CD4-positive, alpha-beta T cell (primary cell): ENCODE measurements around the gene VGLL4. TPM values are rescaled to one million over a fixed set of nuclear protein-coding genes. Genes with fewer than 3 reads are reported as not detected.

ENCODE experiments used
- ATAC-seq: fragments of 200-7000 bp; cut with Tn5 transposase; one replicate; pipeline ENCODE4 v1.10.0; 2022; ENCODE audit warnings: mild to moderate bottlenecking; ENCODE audit not compliant: poor library complexity
- CTCF ChIA-PET: fragments of 350-600 bp; sonication (Branson Sonifier 250); formaldehyde crosslinking; loops from one replicate; lab custom pipeline; 2021; ENCODE audit warnings: antibody characterized with exemption, inconsistent platforms; lab: Charles Lee
- POLR2A ChIA-PET: fragments of 350-600 bp; sonication (Branson Sonifier 250); formaldehyde crosslinking; loops from one replicate; lab custom pipeline; 2021; ENCODE audit warnings: antibody characterized with exemption, inconsistent platforms; lab: Charles Lee
- DNase-seq, 14 experiments: peaks; one replicate each; pipeline ENCODE4 v3.0.0-alpha.2; 2013 to 2020; ENCODE audit warnings: mixed read lengths in 2 of 14
- H3K27ac ChIP-seq, 2 donors: one replicate each; pipeline versions ENCODE4 v1.5.1 to v1.7.0; 2013; ENCODE audit warnings: low read length in 2 of 2, low read depth in 1 of 2, mild to moderate bottlenecking in 1 of 2
- H3K27me3 ChIP-seq, 2 experiments: 1 replicate in 1 of 2; 2 replicates in 1 of 2; pipeline versions ENCODE4 v1.6.1 to v1.7.0; 2013; ENCODE audit warnings: low read length in 2 of 2, control low read depth in 1 of 2, mild to moderate bottlenecking in 1 of 2, moderate library complexity in 1 of 2; ENCODE audit not compliant: insufficient read depth in 2 of 2, control insufficient read depth in 1 of 2
- H3K36me3 ChIP-seq: one replicate; pipeline ENCODE4 v1.6.1; 2013; ENCODE audit warnings: low read length, control low read depth; ENCODE audit not compliant: insufficient read depth
- H3K4me1 ChIP-seq: one replicate; pipeline ENCODE4 v1.6.1; 2013; ENCODE audit warnings: low read length, control low read depth; ENCODE audit not compliant: insufficient read depth
- H3K4me3 ChIP-seq: one replicate; pipeline ENCODE4 v1.5.1; 2013; ENCODE audit warnings: mild to moderate bottlenecking, low read length, moderate library complexity
- H3K9me3 ChIP-seq, 2 experiments: 1 replicate in 1 of 2; 2 replicates in 1 of 2; pipeline versions ENCODE4 v1.6.1 to v1.7.0; 2013; ENCODE audit warnings: low read length in 2 of 2, mild to moderate bottlenecking in 2 of 2, control low read depth in 1 of 2, moderate library complexity in 1 of 2; ENCODE audit not compliant: control insufficient read depth in 1 of 2, insufficient read depth in 1 of 2
- H3K27ac Mint-ChIP-seq: one replicate; pipeline ENCODE4 v1.8.0; 2020; ENCODE audit warnings: mixed read lengths
- H3K27me3 Mint-ChIP-seq: one replicate; pipeline ENCODE4 v1.8.0; 2021; ENCODE audit warnings: mixed read lengths
- H3K36me3 Mint-ChIP-seq: one replicate; pipeline ENCODE4 v1.8.0; 2021; ENCODE audit warnings: low read depth, mixed read lengths
- H3K4me1 Mint-ChIP-seq: one replicate; pipeline ENCODE4 v1.8.0; 2021; ENCODE audit warnings: low read depth, mixed read lengths
- H3K4me3 Mint-ChIP-seq: one replicate; pipeline ENCODE4 v1.8.0; 2020; ENCODE audit warnings: mild to moderate bottlenecking, mixed read lengths
- H3K9me3 Mint-ChIP-seq: one replicate; pipeline ENCODE4 v1.8.0; 2020; ENCODE audit warnings: mixed read lengths
- CTCF ChIP-seq: fragments of 200-600 bp; IDR thresholded peaks from one replicate; pipeline ENCODE4 v1.8.0; 2022; ENCODE audit warnings: antibody characterized with exemption, mild to moderate bottlenecking
- intact Hi-C, 2 experiments: fragments of 100-400 bp; cut with DNase I in 1 of 2; cut with micrococcal nuclease in 1 of 2; formaldehyde crosslinking; loops; one replicate each; pipeline versions ENCODE4 v1.15.1 to v1.9.0; 2023 to 2025; cut with DNase I, micrococcal nuclease
- total RNA-seq, 174 experiments: library from RNA in 2 of 174; stranded (reverse) in 2 of 174; gene quantifications; one replicate each; pipeline ENCODE4 v1.2.3 and lab custom pipeline; 2021 to 2026

The VGLL4 gene
- total RNA-seq, 2 experiments from 2014 or later, result 10.5 to 11.3 TPM

DNA sequence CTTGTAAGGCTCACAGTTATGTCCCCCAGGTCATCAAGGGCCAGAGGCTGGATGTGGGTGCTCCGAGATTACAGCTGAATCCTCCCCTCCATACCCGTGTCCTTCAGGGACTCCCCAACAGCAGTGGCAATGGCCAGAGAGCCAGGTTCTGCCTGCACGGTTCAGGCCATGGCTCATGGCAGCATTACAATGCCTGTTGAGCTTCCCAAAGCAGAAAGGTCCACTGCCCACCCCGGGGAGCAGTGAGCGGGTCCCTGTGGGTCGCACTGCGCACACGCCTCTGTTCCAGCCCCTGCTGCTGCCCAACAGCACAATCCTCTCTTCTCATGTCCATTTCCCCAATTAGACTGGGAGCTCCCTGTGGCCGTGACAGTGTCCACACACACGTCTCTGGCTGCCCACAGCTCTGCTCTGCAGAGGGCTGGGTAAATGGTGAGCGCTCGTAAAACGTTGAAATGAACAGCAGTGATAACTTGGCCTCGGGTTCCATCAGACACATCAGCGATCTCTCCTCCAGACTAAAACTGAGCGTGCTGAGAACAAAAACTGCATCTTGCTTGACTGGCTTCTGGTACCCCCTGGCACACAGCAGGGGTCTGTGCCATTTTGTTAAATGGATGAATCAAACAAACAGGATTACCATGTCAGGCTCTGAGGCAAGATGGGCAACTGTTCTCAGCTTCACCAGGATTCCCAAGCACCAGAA, 80.4 kb downstream of the VGLL4 start:
- intact Hi-C loops, result no loop called here
- peak overlapping the region; percentile 44 for H3K27ac Mint-ChIP-seq
- peaks cover 52% of the 10 kb centered on the region for H3K36me3 ChIP-seq

DNA sequence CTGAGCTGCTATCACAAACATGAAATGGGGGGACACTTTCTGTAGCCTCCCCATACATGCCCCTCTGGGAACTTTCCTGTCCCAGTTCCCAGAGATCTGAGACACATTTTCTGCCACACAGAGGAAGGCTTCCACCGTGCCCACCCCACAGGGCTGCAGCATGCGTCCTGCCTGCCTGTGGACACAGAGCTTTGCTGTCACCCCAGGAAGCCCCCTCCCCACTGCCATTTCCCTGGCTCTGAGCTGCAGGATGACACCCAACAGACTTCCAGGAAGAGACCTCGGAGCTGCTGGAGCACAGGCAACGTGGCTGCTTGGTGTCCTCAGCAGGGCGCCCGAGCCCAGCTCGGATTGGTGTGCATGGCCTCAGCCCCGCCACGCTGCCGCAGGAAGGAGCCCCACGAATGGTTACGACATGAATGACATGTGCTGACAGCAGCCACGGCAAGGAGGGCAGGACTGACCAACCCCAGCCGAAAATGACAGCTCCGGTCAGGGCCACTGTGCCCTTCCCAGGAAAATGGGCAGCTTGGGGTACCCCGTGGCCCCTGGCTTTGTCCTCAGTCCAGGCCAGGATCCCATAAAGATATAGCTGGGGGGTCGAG, 81.3 kb downstream of the VGLL4 start:
- H3K9me3 ChIP-seq, result no peaks in the 10 kb centered on the region

More for the DNA sequence above, 80.4 kb downstream of the VGLL4 start:
- no peak for ATAC-seq
- Histone ChIP-seq H3K27me3 (no peaks in the 10 kb centered on the region), H3K9me3 (no peaks in the 10 kb centered on the region), H3K4me3 (no peak overlapping the region), H3K4me1 (no peaks in the 10 kb centered on the region), H3K27ac (no peak overlapping the region)
- CTCF ChIA-PET, result no interaction called here
- peaks cover 5% of the 10 kb centered on the region for H3K4me1 Mint-ChIP-seq
- H3K9me3 Mint-ChIP-seq, result no peaks in the 10 kb centered on the region
- TF ChIP-seq CTCF, result no peak
- peaks cover 55% of the 10 kb centered on the region for H3K36me3 Mint-ChIP-seq
- H3K27me3 Mint-ChIP-seq, result no peaks in the 10 kb centered on the region
- H3K4me3 Mint-ChIP-seq, result no peak overlapping the region
- no peak for DNase-seq
- POLR2A ChIA-PET, result no interaction called here

GRCh38 chr3:11560746-11561145, 83.0 kb downstream of the VGLL4 start:
- ChIA-PET POLR2A (no interaction called here), CTCF (no interaction called here)
- no peaks in the 10 kb centered on the region for H3K9me3 Mint-ChIP-seq

More for the DNA sequence above, 81.3 kb downstream of the VGLL4 start:
- Histone ChIP-seq H3K27ac (no peak overlapping the region), H3K4me1 (no peaks in the 10 kb centered on the region), H3K36me3 (peaks cover 54% of the 10 kb centered on the region), H3K27me3 (no peaks in the 10 kb centered on the region), H3K4me3 (no peak overlapping the region)
- H3K27me3 Mint-ChIP-seq, result no peaks in the 10 kb centered on the region
- no peaks in the 10 kb centered on the region for H3K9me3 Mint-ChIP-seq
- ATAC-seq, result no peak
- TF ChIP-seq CTCF, result no peak
- POLR2A ChIA-PET, result no interaction called here
- intact Hi-C loops, result no loop called here
- CTCF ChIA-PET, result no interaction called here
- peaks cover 5% of the 10 kb centered on the region for H3K4me1 Mint-ChIP-seq
- H3K4me3 Mint-ChIP-seq, result no peak overlapping the region
- no peak for DNase-seq
- no peak overlapping the region for H3K27ac Mint-ChIP-seq
- H3K36me3 Mint-ChIP-seq, result peaks cover 55% of the 10 kb centered on the region

More at GRCh38 chr3:11560746-11561145, 83.0 kb downstream of the VGLL4 start:
- Mint-ChIP-seq H3K4me1 (peaks cover 5% of the 10 kb centered on the region), H3K36me3 (peaks cover 54% of the 10 kb centered on the region), H3K27ac (peak overlapping the region; percentile 74), H3K27me3 (no peaks in the 10 kb centered on the region), H3K4me3 (no peak overlapping the region)
- DNase-seq (no peak), ATAC-seq (no peak)
- Histone ChIP-seq H3K27me3 (no peaks in the 10 kb centered on the region), H3K4me1 (no peaks in the 10 kb centered on the region), H3K4me3 (no peak overlapping the region), H3K36me3 (peaks cover 57% of the 10 kb centered on the region), H3K27ac (no peak overlapping the region), H3K9me3 (no peaks in the 10 kb centered on the region)
- no peak for TF ChIP-seq CTCF
- intact Hi-C loops, result no loop called here
